Measurements from ENCODE around the gene CFAP45.

DNA sequence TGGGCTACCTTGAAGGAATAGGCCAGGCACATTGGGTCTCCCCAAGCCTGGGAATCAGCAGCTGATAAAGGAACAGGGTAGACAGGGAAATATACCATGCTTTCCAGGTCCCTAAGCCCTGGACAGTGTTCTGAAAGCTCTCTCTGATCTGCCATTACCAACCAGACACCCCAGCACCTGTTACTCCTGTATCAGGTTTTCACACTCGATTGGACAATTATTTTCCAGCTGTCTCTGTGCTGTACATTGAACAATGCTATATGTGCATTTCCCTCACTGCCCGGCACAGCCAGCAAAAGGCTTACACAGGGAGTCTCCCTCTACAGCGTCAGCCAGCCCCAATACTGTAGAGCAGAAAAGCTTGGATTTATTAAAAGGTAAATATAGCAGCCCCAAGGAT lies 4.7 kb downstream of the CFAP45 start:
- TF ChIP-seq, protein P1, sequence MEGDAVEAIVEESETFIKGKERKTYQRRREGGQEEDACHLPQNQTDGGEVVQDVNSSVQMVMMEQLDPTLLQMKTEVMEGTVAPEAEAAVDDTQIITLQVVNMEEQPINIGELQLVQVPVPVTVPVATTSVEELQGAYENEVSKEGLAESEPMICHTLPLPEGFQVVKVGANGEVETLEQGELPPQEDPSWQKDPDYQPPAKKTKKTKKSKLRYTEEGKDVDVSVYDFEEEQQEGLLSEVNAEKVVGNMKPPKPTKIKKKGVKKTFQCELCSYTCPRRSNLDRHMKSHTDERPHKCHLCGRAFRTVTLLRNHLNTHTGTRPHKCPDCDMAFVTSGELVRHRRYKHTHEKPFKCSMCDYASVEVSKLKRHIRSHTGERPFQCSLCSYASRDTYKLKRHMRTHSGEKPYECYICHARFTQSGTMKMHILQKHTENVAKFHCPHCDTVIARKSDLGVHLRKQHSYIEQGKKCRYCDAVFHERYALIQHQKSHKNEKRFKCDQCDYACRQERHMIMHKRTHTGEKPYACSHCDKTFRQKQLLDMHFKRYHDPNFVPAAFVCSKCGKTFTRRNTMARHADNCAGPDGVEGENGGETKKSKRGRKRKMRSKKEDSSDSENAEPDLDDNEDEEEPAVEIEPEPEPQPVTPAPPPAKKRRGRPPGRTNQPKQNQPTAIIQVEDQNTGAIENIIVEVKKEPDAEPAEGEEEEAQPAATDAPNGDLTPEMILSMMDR (IDR thresholded peaks at IDR 0.05): no peak
- no peak for TF ChIP-seq POLR2A (IDR thresholded peaks at IDR 0.05)
